NCI-H774 (cell line): ENCODE results near the gene POU2AF3.

ENCODE experiments used
- DNase-seq: peaks from one replicate; lab custom pipeline; 2025; lab: John Stamatoyannopoulos, UW

Gene POU2AF3

DNA sequence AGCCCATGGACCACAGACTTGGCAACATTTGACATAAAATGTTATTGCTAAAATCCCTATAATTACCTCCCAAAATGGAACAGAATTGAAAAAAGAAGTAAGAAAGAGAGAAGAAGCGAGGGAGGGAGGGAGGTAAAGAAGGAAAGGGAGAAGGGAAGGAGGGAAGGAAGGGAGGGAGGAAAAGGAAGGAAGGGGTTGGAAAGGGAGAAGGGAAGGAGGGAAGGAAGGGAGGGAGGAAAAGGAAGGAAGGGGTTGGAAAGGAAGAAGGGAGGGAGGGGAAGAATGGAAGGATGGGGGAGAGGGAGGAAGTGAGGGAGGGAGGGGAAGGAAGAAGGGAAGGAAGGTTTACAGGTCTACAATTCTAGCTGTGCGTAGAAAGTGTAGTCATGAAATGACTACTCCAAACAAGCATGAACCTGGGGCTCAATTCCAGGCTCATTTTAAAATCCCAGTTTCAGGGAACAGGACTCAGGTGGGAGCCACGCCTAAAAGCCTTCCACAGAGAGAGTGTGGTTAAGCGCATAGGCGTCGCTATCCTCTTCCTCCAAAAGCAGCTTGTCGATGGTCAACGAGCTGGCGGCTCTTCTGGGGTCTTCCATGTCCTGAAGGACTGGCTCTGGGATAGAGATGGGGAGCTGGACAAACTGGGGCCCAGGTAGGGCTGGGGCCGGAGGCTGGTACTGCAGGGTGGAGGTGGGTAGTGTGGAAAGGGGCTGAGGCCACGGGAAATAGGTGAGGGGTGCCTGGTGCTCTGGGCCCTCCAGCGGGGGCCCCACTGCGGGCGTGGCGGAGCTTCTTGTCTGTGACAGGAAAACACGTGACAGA is 55.6 kb downstream of the POU2AF3 start:
- DNase-seq: no peak

- no peak for DNase-seq
These were observed 56.2 kb downstream of the POU2AF3 start for GRCh38 chr11:111354601-111354891.

GRCh38 chr11:111355101-111355500 is 56.8 kb downstream of the POU2AF3 start:
- DNase-seq: no peak

DNA sequence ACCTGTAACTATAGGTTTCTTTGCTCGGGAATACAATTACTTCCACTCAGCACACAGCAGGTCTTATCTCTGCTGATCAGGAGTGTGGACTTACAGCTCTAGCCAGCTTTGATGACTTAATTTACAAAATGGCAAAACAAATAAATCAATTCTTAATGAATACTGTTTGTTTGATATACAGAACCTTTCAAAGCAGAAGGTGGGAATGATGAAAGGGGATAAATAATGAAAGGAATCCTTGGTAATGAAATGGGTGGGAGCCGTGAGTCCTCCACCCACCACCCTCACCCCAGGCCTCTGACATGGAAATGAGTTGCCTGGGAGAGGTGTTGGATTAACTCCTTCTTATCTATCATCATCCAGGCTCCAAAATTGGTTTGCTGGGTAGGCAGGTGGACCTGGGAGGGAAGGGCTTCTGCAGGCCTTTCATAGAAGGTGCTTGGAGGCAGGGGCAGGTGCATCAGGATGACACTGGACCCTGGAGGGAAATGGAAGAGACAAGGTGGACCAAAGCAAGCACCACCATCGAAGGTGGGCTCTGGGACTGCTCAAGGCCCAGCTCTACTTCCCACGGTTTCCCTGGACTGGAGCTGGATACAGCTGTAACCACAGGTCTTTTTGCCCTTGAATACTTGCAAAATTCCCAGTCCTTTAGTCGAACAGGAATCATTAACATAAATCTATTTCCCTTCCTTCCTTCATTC is 57.8 kb downstream of the POU2AF3 start:
- no peak for DNase-seq

DNA sequence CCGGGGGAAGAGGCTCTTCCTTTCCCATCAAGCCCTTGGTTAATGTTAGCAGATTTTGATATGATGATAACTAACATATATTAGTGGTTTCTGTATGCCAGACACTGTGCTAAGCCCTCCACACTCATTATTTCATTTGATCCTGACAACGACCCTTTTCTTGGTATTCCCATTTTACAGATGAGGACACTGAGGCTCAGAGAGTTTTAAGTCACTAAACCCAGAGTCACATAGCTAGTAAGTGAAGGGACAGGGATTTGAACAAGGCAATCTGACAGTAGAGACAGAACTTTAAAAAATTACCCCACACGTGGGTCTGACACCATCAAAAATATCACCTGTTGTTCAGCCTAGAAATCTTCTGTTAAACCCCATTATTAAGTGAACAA is 58.3 kb downstream of the POU2AF3 start:
- no peak for DNase-seq

GRCh38 chr11:111357150-111358037 is 59.0 kb downstream of the POU2AF3 start:
- no peak for DNase-seq
